GM12878 (cell line): ENCODE results near the gene CCDC15. TPM values are rescaled to one million over a fixed set of nuclear protein-coding genes. Genes with fewer than 3 reads are reported as not detected.
A peak's percentile ranks its signal among the peaks of the same experiment; 100 is the strongest.

Source experiments
- ATAC-seq: fragments of 200-7000 bp; cut with Tn5 transposase; 3 replicates; pipeline ENCODE4 v1.9.1; 2020; ENCODE audit warnings: mild to moderate bottlenecking, moderate library complexity
- BruUV-seq: library from RNA; stranded (reverse); fragments of 400-500 nt; replicated peaks from 2 replicates; lab custom pipeline; 2021; lab: Mats Ljungman, UMichigan
- CTCF ChIA-PET: fragments of 300-600 bp; sonication (Branson Sonifier 250); formaldehyde crosslinking; extraction: SDS; loops from one replicate; lab custom pipeline; 2021; ENCODE audit warnings: inconsistent platforms; lab: Yijun Ruan, JAX
- POLR2A ChIA-PET: fragments of 350-600 bp; formaldehyde crosslinking; extraction: SDS; loops from one replicate; lab custom pipeline; 2021; ENCODE audit warnings: inconsistent platforms; lab: Charles Lee
- RAD21 ChIA-PET: fragments of 300-600 bp; sonication (Branson Sonifier 250); formaldehyde crosslinking; loops from one replicate; lab custom pipeline; 2023; ENCODE audit warnings: antibody characterized with exemption; ENCODE audit not compliant: unreplicated experiment; lab: Charles Lee
- SMC1A ChIA-PET: fragments of 300-600 bp; sonication (Branson Sonifier 250); formaldehyde crosslinking; loops from one replicate; lab custom pipeline; 2023; ENCODE audit not compliant: unreplicated experiment, uncharacterized antibody; lab: Charles Lee
- DNase-seq: peaks from one replicate; pipeline ENCODE4 v3.0.0-alpha.2; 2011; ENCODE audit warnings: low read depth, low spot score
- FAIRE-seq: peaks from 3 replicates; lab custom pipeline; 2011; peaks lifted over from hg19 to GRCh38; lab: Jason Lieb, UNC
- H2AFZ ChIP-seq: 2 replicates; pipeline ENCODE4 v1.6.0; 2011; ENCODE audit warnings: low read depth, low read length, control low read depth; ENCODE audit not compliant: control insufficient read depth
- H3K27ac ChIP-seq: 2 replicates; pipeline ENCODE4 v1.5.1; 2011; ENCODE audit warnings: control low read depth; ENCODE audit not compliant: control insufficient read depth, insufficient read depth
- H3K27me3 ChIP-seq, 2 experiments: replicated peaks in 1 of 2; 2 replicates each; pipeline versions ENCODE4 v1.6.0 to v1.6.1; 2011; ENCODE audit warnings: low read length in 1 of 2; ENCODE audit not compliant: control insufficient read depth in 2 of 2, insufficient read depth in 2 of 2
- H3K36me3 ChIP-seq, 2 experiments: 2 replicates each; pipeline ENCODE4 v1.5.1; 2011; ENCODE audit warnings: low read length in 1 of 2; ENCODE audit not compliant: control insufficient read depth in 2 of 2, insufficient read depth in 2 of 2
- H3K4me1 ChIP-seq: 2 replicates; pipeline ENCODE4 v1.6.1; 2011; ENCODE audit warnings: mild to moderate bottlenecking, low read length, moderate library complexity, mixed read lengths; ENCODE audit not compliant: control insufficient read depth, insufficient read depth
- H3K4me2 ChIP-seq: 2 replicates; pipeline ENCODE4 v1.6.0; 2011; ENCODE audit warnings: control low read depth; ENCODE audit not compliant: control insufficient read depth, insufficient read depth
- H3K4me3 ChIP-seq: fragments of 200-600 bp; sonication (generic); 2 replicates; pipeline ENCODE4 v1.5.1; 2016
- H3K79me2 ChIP-seq: 2 replicates; pipeline ENCODE4 v1.6.0; 2011; ENCODE audit warnings: low read length; ENCODE audit not compliant: control insufficient read depth, insufficient read depth
- H3K9ac ChIP-seq: 2 replicates; pipeline ENCODE4 v1.8.0; 2011; ENCODE audit warnings: low read length, control low read depth, mixed read lengths; ENCODE audit not compliant: control insufficient read depth, insufficient read depth
- H3K9me3 ChIP-seq: replicated peaks from 3 replicates; pipeline ENCODE4 v1.5.1; 2011; ENCODE audit warnings: mild to moderate bottlenecking, low read length; ENCODE audit not compliant: control insufficient read depth, insufficient read depth
- H4K20me1 ChIP-seq: 2 replicates; pipeline ENCODE4 v1.6.0; 2011; ENCODE audit not compliant: control insufficient read depth, insufficient read depth
- ATF7 ChIP-seq: fragments of 450-650 bp; IDR thresholded peaks from 2 replicates; pipeline ENCODE4 v1.6.1; 2016; ENCODE audit warnings: low read depth, mild to moderate bottlenecking
- BCLAF1 ChIP-seq: fragments of 450-650 bp; IDR thresholded peaks from 2 replicates; pipeline ENCODE4 v1.6.1; 2017; ENCODE audit warnings: antibody characterized with exemption, mild to moderate bottlenecking, moderate library complexity
- CHD4 ChIP-seq: fragments of 200-600 bp; sonication (generic); IDR thresholded peaks from 2 replicates; pipeline ENCODE4 v1.6.1; 2016; ENCODE audit warnings: mild to moderate bottlenecking
- ELK1 ChIP-seq: IDR thresholded peaks from 2 replicates; pipeline ENCODE4 v1.6.1; 2012; ENCODE audit warnings: low read depth, low read length, improper control_type of control experiment
- HCFC1 ChIP-seq: fragments of 150-350 bp; IDR thresholded peaks from 2 replicates; pipeline ENCODE4 v1.6.1; 2014; ENCODE audit warnings: low read length
- MXI1 ChIP-seq: fragments of 150-350 bp; IDR thresholded peaks from 2 replicates; pipeline ENCODE4 v1.6.1; 2011; ENCODE audit warnings: low read depth, mild to moderate bottlenecking, inconsistent platforms, low read length, improper control_type of control experiment
- NR2C2 ChIP-seq: IDR thresholded peaks from 2 replicates; pipeline ENCODE4 v1.6.1; 2011; ENCODE audit warnings: borderline replicate concordance, low read depth; ENCODE audit not compliant: control insufficient read depth, insufficient read length
- RCOR1 ChIP-seq: conservative IDR thresholded peaks from 2 replicates; pipeline ENCODE4 v1.6.1; 2012; ENCODE audit warnings: low read depth, low read length, improper control_type of control experiment
- STAT1 ChIP-seq: fragments of 450-650 bp; conservative IDR thresholded peaks from 2 replicates; pipeline ENCODE4 v1.6.1; 2014; ENCODE audit warnings: antibody characterized with exemption, mild to moderate bottlenecking
- SUPT20H ChIP-seq: IDR thresholded peaks from 2 replicates; pipeline ENCODE4 v1.6.1; 2011; ENCODE audit warnings: low read depth, mild to moderate bottlenecking, low read length, moderate library complexity, borderline replicate concordance; ENCODE audit not compliant: control insufficient read depth
- ZNF217 ChIP-seq: fragments of 450-650 bp; IDR thresholded peaks from 2 replicates; pipeline ENCODE4 v1.6.1; 2017; ENCODE audit warnings: antibody characterized with exemption, mild to moderate bottlenecking
- WGBS: methylation state at CpG from one replicate; pipeline ENCODE4 v1.1.6; 2016; ENCODE audit warnings: low lambda C conversion rate; ENCODE audit not compliant: insufficient replicate concordance, insufficient coverage; ENCODE audit errors: missing lambda C conversion rate; 5-methylcytosine and 5-hydroxymethylcytosine counted together
- in situ Hi-C: fragments of 300-500 bp; cut with MboI; formaldehyde crosslinking; loops from 9 replicates; pipeline ENCODE4 v1.14.3; 2018; ENCODE audit warnings: mixed read lengths
- intact Hi-C: fragments of 100-400 bp; cut with micrococcal nuclease; formaldehyde crosslinking; loops from one replicate; pipeline ENCODE4 v1.14.2; 2022; ENCODE audit not compliant: unreplicated experiment
- polyA plus RNA-seq, 11 experiments: library from polyadenylated mRNA; depleted of rRNA in 4 of 11; unstranded in 6 of 11; stranded (reverse) in 5 of 11; fragments of >200 nt; fragmentation: Nextera tagmentation in 4 of 11; fragmentation: Illumina TruSeq in 1 of 11; extraction: Ambion mirVana in 4 of 11; extraction: Trizol in 1 of 11; gene quantifications; 1 replicate in 1 of 11; 2 replicates in 10 of 11; pipeline versions ENCODE4 v1.2.1 to v1.2.3, GENCODE V29; 2011 to 2016; ENCODE audit warnings: inconsistent platforms in 2 of 11, missing spikeins in 2 of 11, low read depth in 1 of 11
- total RNA-seq, 4 experiments: library from RNA; depleted of rRNA in 3 of 4; stranded (reverse); fragments of >200 nt in 3 of 4; fragmentation: Illumina TruSeq in 1 of 4; extraction: Trizol in 1 of 4; gene quantifications; 2 replicates each; pipeline versions ENCODE4 v1.2.1 to v1.2.3, GENCODE V29; 2013 to 2021

The CCDC15 gene
- total and polyA plus RNA-seq, 10 of the 15 experiments (the other 5 are each of a cell fraction or from before 2014, with no cell fraction given): 2.0 to 5.3 (median 3.3) TPM

- Histone ChIP-seq H3K4me3 (no peak overlapping the region), H3K36me3 (no peaks in the 10 kb centered on the region), H4K20me1 (no peaks in the 10 kb centered on the region), H3K27ac (no peak overlapping the region), H3K27me3 (no peaks in the 10 kb centered on the region), H3K79me2 (no peaks in the 10 kb centered on the region), H2AFZ (no peak overlapping the region), H3K4me2 (no peak overlapping the region), H3K4me1 (no peaks in the 10 kb centered on the region), H3K9ac (no peak overlapping the region), H3K9me3 (peaks cover 5% of the 10 kb centered on the region; the same call in 2 of the 3 replicates)
- no TSS peak for BruUV-seq
- ATAC-seq (no peak; the same call in 2 of the 3 replicates), DNase-seq (peak; percentile 5), FAIRE-seq (no peak)
- CTCF ChIA-PET: interaction anchor here (0.6 kb wide), 1 partner anchor 599 kb away, joined by 3 read pairs; no protein-coding TSS in a partner anchor
- intact Hi-C loops: no loop called here
- TF ChIP-seq HCFC1 (no peak), CHD4 (no peak), STAT1 (no peak), RCOR1 (no peak), BCLAF1 (no peak), ATF7 (no peak), MXI1 (no peak), ELK1 (no peak), ZNF217 (no peak), NR2C2 (no peak), SUPT20H (no peak)
- WGBS: 27% methylated on average over 2 of the region's 2 CpGs
- in situ Hi-C loops: no loop called here
- RAD21 ChIA-PET: interaction anchor here (0.8 kb wide), 1 partner anchor 140 kb away, joined by 3 read pairs; no protein-coding TSS in a partner anchor
- SMC1A ChIA-PET: interaction anchor here (1.1 kb wide), 1 partner anchor 8 kb away, joined by 3 read pairs; no protein-coding TSS in a partner anchor
- POLR2A ChIA-PET: no interaction called here
Observed at GRCh38 chr11:125001079-125001778, 47.2 kb downstream of the CCDC15 start.
